HG03460 (cell line): ENCODE data around the gene SEC14L6.

Experiments
- ATAC-seq: cut with Tn5 transposase; IDR thresholded peaks from one replicate; pipeline ENCODE4 v1.9.1; 2021; ENCODE audit not compliant: unreplicated experiment

Gene SEC14L6

GRCh38 chr22:30500628-30501027 is 45.9 kb downstream of the SEC14L6 start:
- ATAC-seq: no peak

- no peak for ATAC-seq
Measured at GRCh38 chr22:30497466-30498150, 48.9 kb downstream of the SEC14L6 start.

- ATAC-seq: no peak
Measured at GRCh38 chr22:30495041-30495784, 51.3 kb downstream of the SEC14L6 start.

- ATAC-seq: no peak
Measured at GRCh38 chr22:30492144-30492543, 54.4 kb downstream of the SEC14L6 start.

GRCh38 chr22:30491381-30491780 is 55.2 kb downstream of the SEC14L6 start:
- ATAC-seq: no peak

- ATAC-seq: no peak
Measured at GRCh38 chr22:30490399-30490798, 56.1 kb downstream of the SEC14L6 start.

GRCh38 chr22:30488121-30488520 is 58.4 kb downstream of the SEC14L6 start:
- ATAC-seq: no peak

- no peak for ATAC-seq
Measured at GRCh38 chr22:30486661-30487115, 59.9 kb downstream of the SEC14L6 start.

- no peak for ATAC-seq
Measured at GRCh38 chr22:30486118-30486517, 60.4 kb downstream of the SEC14L6 start.

- no peak for ATAC-seq
Measured at GRCh38 chr22:30485362-30485988, 61.1 kb downstream of the SEC14L6 start.

GRCh38 chr22:30483169-30483568 is 63.4 kb downstream of the SEC14L6 start:
- ATAC-seq: no peak

GRCh38 chr22:30481711-30482110 is 64.8 kb downstream of the SEC14L6 start:
- no peak for ATAC-seq

- ATAC-seq: no peak
Measured at GRCh38 chr22:30479981-30480380, 66.6 kb downstream of the SEC14L6 start.

GRCh38 chr22:30474683-30475424 is 71.7 kb downstream of the SEC14L6 start:
- no peak for ATAC-seq

- ATAC-seq: no peak
Measured at GRCh38 chr22:30474121-30474520, 72.4 kb downstream of the SEC14L6 start.

- ATAC-seq: no peak
Measured at GRCh38 chr22:30472994-30473720, 73.4 kb downstream of the SEC14L6 start.
